Measurements from ENCODE around the gene TOP3A. TPM values are rescaled to one million over a fixed set of nuclear protein-coding genes. Genes with fewer than 3 reads are reported as not detected.
A peak's percentile ranks its signal among the peaks of the same experiment; 100 is the strongest.
"Not testable (repeated sequence)": the region's sequence is repeated elsewhere in the genome, so short reads cannot be mapped to it uniquely, and the experiment has no call there.

TOP3A gene
- total RNA-seq, 1 donor from 2014 or later = 49.2 TPM

DNA sequence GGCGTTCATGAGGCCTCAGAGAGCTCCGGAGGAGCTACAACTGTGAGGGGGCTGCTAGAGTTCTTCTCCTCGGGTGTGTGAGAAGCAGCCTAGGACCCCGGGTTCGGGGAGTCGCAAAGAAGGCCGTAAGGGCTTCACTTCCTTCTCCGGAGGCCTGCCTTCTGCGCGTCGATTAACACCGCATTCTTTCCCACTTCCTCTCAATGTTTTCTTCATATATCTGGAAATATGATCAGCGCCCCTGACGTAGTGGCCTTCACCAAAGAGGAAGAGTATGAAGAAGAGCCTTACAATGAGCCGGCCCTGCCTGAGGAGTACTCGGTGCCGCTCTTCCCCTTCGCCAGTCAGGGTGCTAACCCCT is 748 bp upstream of the TOP3A start:
- no peaks in the 10 kb centered on the region for H3K9me3 Mint-ChIP-seq
- peak overlapping the region; percentile 89 for H3K4me3 ChIP-seq
- peak overlapping the region; percentile 94 for H3K27ac ChIP-seq
- H3K27me3 Mint-ChIP-seq (ENCODE audit: insufficient read depth, low read depth) = peaks cover 3% of the 10 kb centered on the region
- H3K4me2 ChIP-seq = peak overlapping the region; percentile 80
- TF ChIP-seq EZH2 (IDR thresholded peaks at IDR 0.05) (no peak), CTCF (IDR thresholded peaks at IDR 0.05) (no peak), EZH2phosphoT487 (IDR thresholded peaks at IDR 0.05) (no peak)
- H3K9ac ChIP-seq = peak overlapping the region; percentile 88
- no peaks in the 10 kb centered on the region for H3K9me3 ChIP-seq (ENCODE audit: low read depth)
- peaks cover 40% of the 10 kb centered on the region for H3K4me1 Mint-ChIP-seq
- H3K4me3 Mint-ChIP-seq = peak overlapping the region; percentile 99
- H3K27me3 ChIP-seq = no peaks in the 10 kb centered on the region
- DNase-seq (ENCODE audit: low spot score) = no peak
- peaks cover 43% of the 10 kb centered on the region for H4K20me1 ChIP-seq (ENCODE audit: low read depth)
- H3K4me1 ChIP-seq = peaks cover 16% of the 10 kb centered on the region
- H3K79me2 ChIP-seq (ENCODE audit: low read depth) = peaks cover 87% of the 10 kb centered on the region
- peaks cover 12% of the 10 kb centered on the region for H3F3A ChIP-seq (ENCODE audit: low read depth)
- peak overlapping the region; percentile 81 for H2AFZ ChIP-seq (replicated peaks)
- H3K36me3 ChIP-seq = no peaks in the 10 kb centered on the region
- peak overlapping the region; percentile 98 for H3K27ac Mint-ChIP-seq
- H3K36me3 Mint-ChIP-seq = peaks cover 13% of the 10 kb centered on the region

- Mint-ChIP-seq H3K27me3 (ENCODE audit: insufficient read depth, low read depth) (peaks cover 3% of the 10 kb centered on the region), H3K27ac (peak overlapping the region; percentile 61), H3K36me3 (peaks cover 18% of the 10 kb centered on the region), H3K9me3 (no peaks in the 10 kb centered on the region), H3K4me1 (peaks cover 34% of the 10 kb centered on the region), H3K4me3 (peak overlapping the region; percentile 99)
- TF ChIP-seq EZH2 (IDR thresholded peaks at IDR 0.05) (no peak), EZH2phosphoT487 (IDR thresholded peaks at IDR 0.05) (no peak)
- H2AFZ ChIP-seq (replicated peaks) = peak overlapping the region; percentile 81
- peak; percentile 21 for DNase-seq (ENCODE audit: low spot score)
- H3K4me3 ChIP-seq = peak overlapping the region; percentile 89
- no peaks in the 10 kb centered on the region for H3K9me3 ChIP-seq (ENCODE audit: low read depth)
- peaks cover 16% of the 10 kb centered on the region for H3K4me1 ChIP-seq
- H3K9ac ChIP-seq = peak overlapping the region; percentile 88
- H3K27ac ChIP-seq = no peak overlapping the region
- peak overlapping the region; percentile 80 for H3K4me2 ChIP-seq
- H3K79me2 ChIP-seq (ENCODE audit: low read depth) = peaks cover 91% of the 10 kb centered on the region
- H3K36me3 ChIP-seq = no peaks in the 10 kb centered on the region
- H3K27me3 ChIP-seq = no peaks in the 10 kb centered on the region
- H4K20me1 ChIP-seq (ENCODE audit: low read depth) = peaks cover 35% of the 10 kb centered on the region
- peaks cover 12% of the 10 kb centered on the region for H3F3A ChIP-seq (ENCODE audit: low read depth)
Observed at GRCh38 chr17:18314059-18314730, 599 bp downstream of the TOP3A start.

DNA sequence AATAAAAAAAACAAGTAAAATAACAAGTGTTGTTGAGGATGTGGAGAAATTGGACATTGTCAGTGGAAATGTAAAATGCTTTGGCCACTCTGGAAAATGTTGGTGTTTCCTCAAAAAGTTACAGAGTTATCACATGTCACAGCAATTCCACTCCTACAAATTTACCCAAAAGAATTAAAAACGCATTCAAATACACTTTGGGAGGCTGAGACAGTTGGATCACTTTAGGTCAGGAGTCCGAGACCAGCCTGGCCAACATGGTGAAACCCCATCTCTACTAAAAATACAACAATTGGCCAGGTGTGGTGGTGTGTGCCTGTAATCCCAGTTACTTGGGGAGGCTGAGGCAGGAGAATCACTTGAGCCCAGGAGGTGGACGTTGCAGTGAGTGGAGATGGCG is 5.6 kb downstream of the TOP3A start:
- H3K27ac ChIP-seq = no peak overlapping the region
- Mint-ChIP-seq H3K27me3 (ENCODE audit: insufficient read depth, low read depth) (no peaks in the 10 kb centered on the region), H3K4me1 (peaks cover 16% of the 10 kb centered on the region), H3K9me3 (no peaks in the 10 kb centered on the region), H3K4me3 (no peak overlapping the region), H3K27ac (no peak overlapping the region), H3K36me3 (peaks cover 31% of the 10 kb centered on the region)
- H3K79me2 ChIP-seq (ENCODE audit: low read depth) = peaks cover 61% of the 10 kb centered on the region
- no peak overlapping the region for H3K4me3 ChIP-seq
- H3K9ac ChIP-seq = no peak overlapping the region
- H3K36me3 ChIP-seq = peaks cover 12% of the 10 kb centered on the region
- no peak for TF ChIP-seq CTCF (IDR thresholded peaks at IDR 0.05)
- TF ChIP-seq EZH2 (IDR thresholded peaks at IDR 0.05) = no peak
- no peak for TF ChIP-seq EZH2phosphoT487 (IDR thresholded peaks at IDR 0.05)
- H2AFZ ChIP-seq (replicated peaks) = no peak overlapping the region
- DNase-seq (ENCODE audit: low spot score) = no peak
- H3K4me1 ChIP-seq = peaks cover 11% of the 10 kb centered on the region
- H3F3A ChIP-seq (ENCODE audit: low read depth) = peaks cover 6% of the 10 kb centered on the region
- H3K27me3 ChIP-seq = no peaks in the 10 kb centered on the region
- no peak overlapping the region for H3K4me2 ChIP-seq
- H3K9me3 ChIP-seq (ENCODE audit: low read depth) = no peaks in the 10 kb centered on the region
- peaks cover 34% of the 10 kb centered on the region for H4K20me1 ChIP-seq (ENCODE audit: low read depth)

DNA sequence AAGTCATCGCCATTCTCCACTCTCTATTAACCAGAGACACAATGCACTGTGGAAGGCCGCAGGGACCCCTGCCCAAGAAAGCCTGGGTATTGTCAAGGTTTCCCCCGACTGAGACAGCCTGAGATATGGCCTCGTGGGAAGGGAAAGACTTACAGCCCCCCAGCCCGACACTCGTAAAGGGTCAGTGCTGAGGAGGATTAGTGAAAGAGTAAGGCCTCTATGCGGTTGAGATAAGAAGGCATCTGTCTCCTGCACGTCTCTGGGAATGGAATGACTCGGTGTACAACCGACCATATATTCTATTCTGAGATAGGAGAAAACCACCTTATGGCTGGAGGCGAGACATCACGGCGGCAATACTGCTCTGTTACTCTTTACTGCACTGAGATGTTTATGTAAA is 11.6 kb downstream of the TOP3A start:
- H3K36me3 ChIP-seq = peaks cover 18% of the 10 kb centered on the region
- H3K27me3 Mint-ChIP-seq (ENCODE audit: insufficient read depth, low read depth); H3K27me3 ChIP-seq; H3K9me3 ChIP-seq (ENCODE audit: low read depth); H3F3A ChIP-seq (ENCODE audit: low read depth); H4K20me1 ChIP-seq (ENCODE audit: low read depth); H3K79me2 ChIP-seq (ENCODE audit: low read depth); H3K4me1 ChIP-seq; H3K4me3 Mint-ChIP-seq; H3K9ac ChIP-seq; H3K4me2 ChIP-seq; H2AFZ ChIP-seq (replicated peaks); DNase-seq (ENCODE audit: low spot score); H3K27ac Mint-ChIP-seq; H3K27ac ChIP-seq; H3K9me3 Mint-ChIP-seq; H3K4me3 ChIP-seq; H3K4me1 Mint-ChIP-seq: not testable (repeated sequence)
- H3K36me3 Mint-ChIP-seq = peaks cover 35% of the 10 kb centered on the region
